KOPT-K1 (cell line): ENCODE measurements around the gene SUZ12.
"Not testable (repeated sequence)": the region's sequence is repeated elsewhere in the genome, so short reads cannot be mapped to it uniquely, and the experiment has no call there.

Experiments used
- H3K27ac ChIP-seq: fragments of 200-600 bp; sonication (generic); 2 replicates; pipeline ENCODE4 v1.5.1; 2016; ENCODE audit warnings: antibody characterized with exemption, mild to moderate bottlenecking, low read depth, low read length; ENCODE audit not compliant: poor library complexity, severe bottlenecking
- H3K36me3 ChIP-seq: fragments of 200-600 bp; sonication (generic); 2 replicates; pipeline ENCODE4 v1.5.1; 2017; ENCODE audit warnings: antibody characterized with exemption, mild to moderate bottlenecking, low read length, moderate library complexity; ENCODE audit not compliant: insufficient read depth
- H3K9me3 ChIP-seq: fragments of 200-600 bp; sonication (generic); 2 replicates; pipeline ENCODE4 v1.5.1; 2017; ENCODE audit warnings: antibody characterized with exemption, low read length, mild to moderate bottlenecking; ENCODE audit not compliant: insufficient read depth, poor library complexity, severe bottlenecking

SUZ12 gene

DNA sequence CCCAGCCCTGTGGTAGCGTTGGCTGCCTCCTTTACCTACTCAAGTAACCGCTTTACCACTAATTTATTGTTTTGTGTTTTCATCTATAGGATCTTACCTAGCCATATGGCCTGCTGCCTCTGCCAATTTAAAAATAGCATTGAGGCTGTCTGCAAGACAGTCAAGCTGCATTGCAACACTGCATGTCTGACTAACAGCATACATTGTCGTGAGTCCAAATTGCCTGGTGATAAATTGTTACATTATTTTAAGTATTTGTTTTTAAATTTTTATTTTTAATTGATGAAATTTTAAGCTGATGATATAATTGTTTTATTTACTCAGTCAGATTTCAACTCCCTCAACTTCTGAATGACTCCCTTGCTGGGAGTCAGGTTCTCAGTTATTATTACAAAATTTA is 108.8 kb downstream of the SUZ12 start:
- not testable (repeated sequence) for H3K27ac ChIP-seq, H3K9me3 ChIP-seq
- peaks cover 22% of the 10 kb centered on the region; the same call in 1 of the 2 replicates for H3K36me3 ChIP-seq

DNA sequence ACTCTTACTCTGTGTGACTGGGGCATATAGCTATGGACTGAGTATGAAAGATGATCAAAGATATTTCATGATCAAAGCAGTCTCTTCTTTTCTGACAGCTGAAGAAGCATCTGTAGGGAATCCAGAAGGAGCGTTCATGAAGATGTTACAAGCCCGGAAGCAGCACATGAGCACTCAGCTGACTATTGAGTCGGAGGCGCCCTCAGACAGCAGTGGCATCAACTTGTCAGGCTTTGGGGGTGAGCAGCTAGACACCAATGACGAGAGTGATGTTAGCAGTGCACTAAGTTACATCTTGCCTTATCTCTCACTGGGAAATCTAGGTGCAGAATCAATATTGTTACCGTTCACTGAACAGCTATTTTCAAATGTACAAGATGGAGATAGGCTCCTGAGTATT is 110.9 kb downstream of the SUZ12 start:
- H3K27ac ChIP-seq, H3K9me3 ChIP-seq: not testable (repeated sequence)
- peaks cover 11% of the 10 kb centered on the region; the same call in 1 of the 2 replicates for H3K36me3 ChIP-seq
